ENCODE data around the gene KLHL41. TPM values are rescaled to one million over a fixed set of nuclear protein-coding genes. Genes with fewer than 3 reads are reported as not detected.

The KLHL41 gene
- total and polyA plus RNA-seq, 2 of the 13 experiments (the other 11 are each of a cell fraction or from before 2014, with no cell fraction given), result 0.07 to 0.31 TPM

- TF ChIP-seq, protein P1, sequence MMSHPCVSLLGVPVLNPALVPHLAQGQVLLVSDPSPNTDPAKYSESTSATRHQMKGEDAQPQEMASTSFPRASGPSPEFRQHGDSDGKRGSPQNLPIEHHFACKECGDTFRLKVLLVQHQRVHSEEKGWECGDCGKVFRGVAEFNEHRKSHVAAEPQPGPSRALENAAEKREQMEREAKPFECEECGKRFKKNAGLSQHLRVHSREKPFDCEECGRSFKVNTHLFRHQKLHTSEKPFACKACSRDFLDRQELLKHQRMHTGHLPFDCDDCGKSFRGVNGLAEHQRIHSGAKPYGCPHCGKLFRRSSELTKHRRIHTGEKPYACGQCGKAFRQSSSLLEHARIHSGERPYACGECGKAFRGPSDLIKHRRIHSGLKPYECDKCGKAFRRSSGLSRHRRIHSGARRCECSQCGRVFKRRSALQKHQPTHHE (CRISPR knock-in tag; IDR thresholded peaks at IDR 0.05; ENCODE audit: borderline replicate concordance), result no peak
- TF ChIP-seq HMGXB4 (CRISPR knock-in tag; IDR thresholded peaks at IDR 0.05; ENCODE audit: borderline replicate concordance in 1 of 2, low read depth in 1 of 2) (peak; percentile 65 to 93; a peak in 3 of 4 replicates), ZSCAN29 (CRISPR knock-in tag; conservative IDR thresholded peaks at IDR 0.05) (no peak), MYPOP (CRISPR knock-in tag; IDR thresholded peaks at IDR 0.05) (peak; percentile 76), ZNF605 (CRISPR knock-in tag; IDR thresholded peaks at IDR 0.05) (peak; percentile 98), SIX1 (CRISPR knock-in tag; IDR thresholded peaks at IDR 0.05; ENCODE audit: borderline replicate concordance) (peak; percentile 77), ZNF431 (CRISPR knock-in tag; IDR thresholded peaks at IDR 0.05; ENCODE audit: borderline replicate concordance, low read depth) (no peak), GABPB1 (CRISPR knock-in tag; IDR thresholded peaks at IDR 0.05) (peak; percentile 95), TBX2 (CRISPR knock-in tag; IDR thresholded peaks at IDR 0.05; ENCODE audit: borderline replicate concordance) (peak; percentile 89), ARNT2 (CRISPR knock-in tag; IDR thresholded peaks at IDR 0.05; ENCODE audit: low read depth) (peak; percentile 87), ZNF646 (CRISPR knock-in tag; IDR thresholded peaks at IDR 0.05) (no peak), ZNF615 (CRISPR knock-in tag; IDR thresholded peaks at IDR 0.05; ENCODE audit: borderline replicate concordance) (no peak), ZBTB25 (CRISPR knock-in tag; IDR thresholded peaks at IDR 0.05) (peak; percentile 92)
- TF ChIP-seq, protein P2, sequence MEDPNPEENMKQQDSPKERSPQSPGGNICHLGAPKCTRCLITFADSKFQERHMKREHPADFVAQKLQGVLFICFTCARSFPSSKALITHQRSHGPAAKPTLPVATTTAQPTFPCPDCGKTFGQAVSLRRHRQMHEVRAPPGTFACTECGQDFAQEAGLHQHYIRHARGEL (CRISPR knock-in tag; IDR thresholded peaks at IDR 0.05), result no peak
These were observed 63.9 kb downstream of the KLHL41 start, which contains the start of gene FASTKD1 (continued) for GRCh38 chr2:169573160-169573973.

Measured in HepG2 (cell line).